Activated T-helper 9 cell treated with anti-CD3 and anti-CD28 coated beads, Interleukin-2, amount 50 U/mL, for 16 hours (primary cell): ENCODE data around the gene EFEMP2.

Source experiments
- DNase-seq: peaks from one replicate; pipeline ENCODE4 v3.0.0-alpha.2; 2020; ENCODE audit warnings: low read depth

EFEMP2 gene

GRCh38 chr11:65866509-65867283, 5.9 kb downstream of the EFEMP2 start:
- no peak for DNase-seq

- DNase-seq, result no peak
Observed at GRCh38 chr11:65865550-65866172, 6.9 kb downstream of the EFEMP2 start.

GRCh38 chr11:65864706-65865471, 7.7 kb downstream of the EFEMP2 start:
- no peak for DNase-seq

- no peak for DNase-seq
Observed at GRCh38 chr11:65863889-65864705, 8.5 kb downstream of the EFEMP2 start.

GRCh38 chr11:65862941-65863888, 9.4 kb downstream of the EFEMP2 start:
- no peak for DNase-seq

GRCh38 chr11:65862191-65862735, 10.3 kb downstream of the EFEMP2 start:
- no peak for DNase-seq

- no peak for DNase-seq
Observed at GRCh38 chr11:65861533-65862183, 10.9 kb downstream of the EFEMP2 start.

GRCh38 chr11:65861165-65861505, 11.5 kb downstream of the EFEMP2 start:
- no peak for DNase-seq

- DNase-seq, result peak; percentile 93
Observed at GRCh38 chr11:65860278-65861164, 12.1 kb downstream of the EFEMP2 start, which contains the start of gene MUS81. Gene MUS81, plus strand, starts transcription at chr11:65860433. Its CDS starts 321 bp downstream, at chr11:65860754.

- DNase-seq, result no peak
Observed at GRCh38 chr11:65859812-65860277, 12.8 kb downstream of the EFEMP2 start.

GRCh38 chr11:65859095-65859811, 13.3 kb downstream of the EFEMP2 start:
- DNase-seq, result peak; percentile 94

- DNase-seq, result no peak
Observed at GRCh38 chr11:65858681-65859087, 13.9 kb downstream of the EFEMP2 start.

GRCh38 chr11:65857853-65858680, 14.5 kb downstream of the EFEMP2 start, which contains the start of gene CFL1:
Gene CFL1, minus strand, starts transcription at chr11:65858180. Its CDS starts 81 bp downstream, at chr11:65858099.
- peak; percentile 97 for DNase-seq

- no peak for DNase-seq
Observed at GRCh38 chr11:65857500-65857852, 15.1 kb downstream of the EFEMP2 start.

GRCh38 chr11:65856689-65857499, 15.7 kb downstream of the EFEMP2 start:
- peak; percentile 77 for DNase-seq

GRCh38 chr11:65855927-65856363, 16.7 kb downstream of the EFEMP2 start:
- DNase-seq, result no peak
